HTERT RPE-1 (cell line): ENCODE data around the gene C1QBP.
"Not testable (repeated sequence)": the region's sequence is repeated elsewhere in the genome, so short reads cannot be mapped to it uniquely, and the experiment has no call there.

Experiments used
- in situ Hi-C: fragments of 300-500 bp; cut with MboI; formaldehyde crosslinking; loops from 4 replicates; pipeline ENCODE4 v1.14.3; 2020; ENCODE audit warnings: low sequenced_read_pairs

Gene C1QBP, protein sequence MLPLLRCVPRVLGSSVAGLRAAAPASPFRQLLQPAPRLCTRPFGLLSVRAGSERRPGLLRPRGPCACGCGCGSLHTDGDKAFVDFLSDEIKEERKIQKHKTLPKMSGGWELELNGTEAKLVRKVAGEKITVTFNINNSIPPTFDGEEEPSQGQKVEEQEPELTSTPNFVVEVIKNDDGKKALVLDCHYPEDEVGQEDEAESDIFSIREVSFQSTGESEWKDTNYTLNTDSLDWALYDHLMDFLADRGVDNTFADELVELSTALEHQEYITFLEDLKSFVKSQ

DNA sequence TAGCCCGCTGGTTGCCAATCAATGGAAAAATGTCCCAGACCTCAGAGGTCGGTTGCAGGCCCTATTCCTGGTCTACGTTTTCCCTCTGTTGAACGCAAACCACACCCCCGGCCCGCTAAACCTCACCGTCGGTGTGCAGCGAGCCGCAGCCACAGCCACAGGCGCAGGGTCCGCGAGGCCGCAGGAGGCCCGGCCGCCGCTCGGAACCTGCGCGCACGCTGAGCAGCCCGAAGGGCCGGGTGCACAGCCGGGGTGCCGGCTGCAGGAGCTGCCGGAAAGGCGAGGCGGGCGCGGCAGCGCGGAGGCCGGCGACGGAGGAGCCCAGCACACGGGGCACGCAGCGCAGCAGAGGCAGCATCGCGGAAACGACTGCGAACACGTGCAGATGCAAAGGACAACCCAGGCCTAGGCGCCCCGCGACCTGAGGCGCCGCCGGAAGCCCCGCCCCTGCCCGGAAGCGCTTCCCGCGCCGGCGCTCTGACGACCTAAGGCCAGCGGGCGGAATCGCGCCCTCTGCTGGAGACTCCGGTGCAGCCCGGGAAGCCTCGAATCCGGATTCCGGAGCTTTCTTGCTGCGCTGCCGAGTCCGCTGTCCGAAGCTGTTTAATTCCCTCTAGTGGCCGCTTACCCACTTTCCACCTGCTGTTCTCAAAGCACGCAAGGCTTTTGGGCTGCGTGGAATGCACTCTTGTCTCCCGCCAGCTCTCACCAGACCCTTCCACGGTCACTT is at the start of gene C1QBP:
Gene C1QBP (minus strand): TSS at position 440 of the 730 bp plus-strand sequence. CDS start 82 bp downstream, at position 358.
- in situ Hi-C loops = no loop called here

DNA sequence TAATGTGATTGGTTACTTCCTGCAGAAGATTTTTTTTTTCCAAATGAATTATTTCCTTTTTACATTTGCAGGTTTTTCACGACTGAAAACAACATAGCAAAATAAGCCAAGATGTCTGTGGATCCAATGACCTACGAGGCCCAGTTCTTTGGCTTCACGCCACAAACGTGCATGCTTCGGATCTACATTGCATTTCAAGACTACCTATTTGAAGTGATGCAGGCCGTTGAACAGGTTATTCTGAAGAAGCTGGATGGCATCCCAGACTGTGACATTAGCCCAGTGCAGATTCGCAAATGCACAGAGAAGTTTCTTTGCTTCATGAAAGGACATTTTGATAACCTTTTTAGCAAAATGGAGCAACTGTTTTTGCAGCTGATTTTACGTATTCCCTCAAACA is 49.8 kb upstream of the C1QBP start:
- in situ Hi-C loops = no loop called here

DNA sequence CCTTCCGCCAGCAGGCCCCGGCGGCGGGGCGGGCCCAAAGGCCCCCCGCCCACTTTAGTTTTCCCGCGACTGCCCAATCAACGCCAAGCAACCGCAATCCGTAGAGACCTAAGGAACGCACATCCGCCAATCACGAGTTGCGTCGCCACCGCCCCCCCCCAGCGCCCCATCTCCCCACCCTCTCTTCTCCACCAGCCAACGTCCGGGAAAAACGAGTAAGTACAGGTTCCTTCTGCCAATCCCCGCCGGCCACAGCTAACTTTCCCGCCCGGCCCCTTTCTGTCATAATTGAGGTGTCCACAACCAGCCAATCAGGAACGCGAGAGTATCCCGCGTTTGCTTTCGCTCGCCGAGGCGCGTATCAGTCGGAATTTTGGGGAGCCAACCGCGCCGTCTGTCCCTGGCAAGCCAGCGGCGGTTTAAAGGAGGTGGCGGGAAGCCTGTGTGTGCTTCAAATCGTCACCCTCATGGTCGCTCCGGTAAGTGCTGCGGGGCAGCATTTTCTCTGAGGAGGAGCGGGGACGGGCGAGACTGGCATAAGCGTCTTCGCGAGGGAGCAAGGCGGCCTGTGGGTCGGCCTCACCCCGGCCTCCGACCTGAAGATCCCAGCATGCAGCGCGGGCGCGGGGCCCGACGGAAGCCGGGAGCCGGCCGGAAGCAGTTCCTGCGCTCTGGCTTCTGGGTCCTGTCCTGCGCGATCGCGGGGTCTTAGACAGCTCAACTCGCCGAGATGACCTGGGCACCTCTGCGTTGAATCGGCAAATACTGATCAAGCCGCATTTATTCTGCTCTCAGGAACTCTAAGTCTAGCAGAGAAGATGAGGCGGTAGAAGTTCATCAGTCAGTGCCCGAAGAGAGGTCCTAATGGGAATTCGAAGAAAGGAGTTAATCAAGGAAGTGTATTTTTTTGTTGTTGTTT is 47.5 kb upstream of the C1QBP start, which contains the start of gene MIS12:
Gene MIS12 (plus strand): TSS at position 361 of the 919 bp plus-strand sequence. CDS start 2,297 bp downstream, outside the sequence.
- in situ Hi-C loops = no loop called here

DNA sequence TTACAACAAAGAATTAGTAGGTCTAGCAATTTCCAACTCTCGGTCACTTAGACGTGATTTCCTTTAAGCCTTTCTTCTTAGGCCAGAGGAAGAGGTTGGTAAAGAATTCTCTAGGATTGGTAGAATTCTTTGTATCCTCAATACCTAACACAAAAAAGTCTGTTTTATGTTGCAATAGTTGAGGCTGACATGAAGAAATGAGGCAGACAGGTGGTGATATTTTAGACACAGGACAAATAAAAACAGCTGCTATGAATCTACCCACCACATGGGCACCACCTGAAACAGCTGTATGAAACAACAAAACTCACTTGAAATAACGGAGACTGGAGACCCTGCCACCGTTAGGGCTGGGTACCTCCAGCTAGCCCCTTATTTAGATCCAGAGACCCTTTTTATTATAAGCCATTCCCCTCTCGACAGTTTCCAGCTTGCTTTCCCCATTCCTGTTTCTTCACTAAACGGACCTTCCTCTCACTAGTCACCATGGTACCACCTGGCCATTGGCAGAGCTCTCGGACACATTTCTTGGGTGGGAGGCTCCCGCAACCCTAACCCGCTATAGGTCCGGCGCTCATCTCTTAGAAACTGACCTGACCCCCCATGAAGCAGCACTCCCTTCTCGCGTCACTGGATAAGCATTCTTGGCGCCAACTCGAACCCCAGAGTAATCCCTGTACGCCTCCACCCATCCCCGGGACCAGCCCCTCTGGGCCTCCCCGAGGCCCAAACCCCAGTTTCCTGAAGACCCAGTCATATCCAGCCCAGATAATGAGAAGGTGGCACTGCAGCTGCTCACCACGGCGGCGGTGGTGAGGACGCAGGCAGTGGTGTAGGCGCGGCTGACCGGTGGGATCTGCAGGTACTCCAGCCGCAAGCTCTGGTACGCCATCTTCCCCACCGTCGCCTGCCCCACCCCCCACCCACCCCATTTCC is 46.6 kb upstream of the C1QBP start, which contains the start of gene DERL2:
Gene DERL2 (minus strand): TSS at position 909 of the 936 bp plus-strand sequence. CDS start 17 bp downstream, at position 892.
- in situ Hi-C loops = no loop called here

DNA sequence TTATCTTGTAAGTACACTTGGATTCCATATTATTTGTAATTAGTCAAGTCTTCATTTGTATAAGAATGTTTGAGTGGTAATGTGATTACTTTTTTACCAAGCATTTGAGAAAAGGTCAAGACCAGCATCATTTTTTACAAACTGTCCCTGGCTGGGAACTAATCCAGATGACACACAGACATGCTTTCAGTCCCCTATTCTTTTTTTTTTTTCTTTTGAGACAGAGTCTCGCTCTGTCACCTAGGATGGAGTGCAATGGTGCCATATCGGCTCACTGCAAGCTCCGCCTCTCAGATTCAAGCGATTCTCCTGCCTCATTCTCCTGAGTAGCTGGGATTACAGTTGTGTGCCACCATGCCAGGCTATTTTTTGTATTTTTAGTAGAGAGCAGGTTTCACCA is 42.5 kb upstream of the C1QBP start:
- in situ Hi-C loops = no loop called here

DNA sequence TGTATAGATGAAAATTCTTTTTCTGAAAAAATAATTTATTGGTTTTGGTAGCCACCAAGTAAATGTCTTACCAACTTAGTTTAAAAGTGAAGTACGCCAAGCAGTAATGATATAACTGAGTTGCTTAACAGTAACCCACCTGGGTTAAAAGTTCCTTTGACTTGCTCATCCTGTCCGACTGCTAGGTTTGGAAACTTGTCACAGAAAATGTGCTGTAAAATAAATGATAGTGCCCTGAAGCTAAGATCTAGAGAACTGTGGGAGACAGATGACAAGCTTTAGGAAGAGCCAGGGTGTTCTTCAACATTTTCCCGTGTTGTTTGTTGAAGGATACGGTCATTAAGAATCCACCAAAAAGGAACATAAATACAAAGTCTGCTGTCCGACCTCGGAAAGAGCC is 42.0 kb upstream of the C1QBP start:
- in situ Hi-C loops = no loop called here

DNA sequence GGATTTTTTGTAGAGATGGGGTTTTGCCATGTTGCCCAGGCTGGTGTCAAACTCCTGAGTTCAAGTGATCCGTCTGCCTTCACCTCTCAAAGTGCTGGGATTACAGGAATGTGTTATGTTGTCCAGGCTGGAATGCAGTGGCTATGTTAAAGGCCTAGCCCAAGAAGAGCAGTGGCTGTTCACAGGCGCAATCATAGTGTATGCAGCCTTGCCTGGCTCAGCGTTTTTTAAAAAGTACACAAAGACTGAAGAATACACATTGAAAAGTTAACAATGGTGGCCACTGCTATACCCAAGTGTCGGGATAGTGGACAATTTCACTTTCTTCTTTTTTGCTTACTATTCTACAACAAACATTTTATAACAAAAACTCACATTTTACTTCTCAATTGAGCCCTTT is 40.0 kb upstream of the C1QBP start:
- in situ Hi-C loops = no loop called here

DNA sequence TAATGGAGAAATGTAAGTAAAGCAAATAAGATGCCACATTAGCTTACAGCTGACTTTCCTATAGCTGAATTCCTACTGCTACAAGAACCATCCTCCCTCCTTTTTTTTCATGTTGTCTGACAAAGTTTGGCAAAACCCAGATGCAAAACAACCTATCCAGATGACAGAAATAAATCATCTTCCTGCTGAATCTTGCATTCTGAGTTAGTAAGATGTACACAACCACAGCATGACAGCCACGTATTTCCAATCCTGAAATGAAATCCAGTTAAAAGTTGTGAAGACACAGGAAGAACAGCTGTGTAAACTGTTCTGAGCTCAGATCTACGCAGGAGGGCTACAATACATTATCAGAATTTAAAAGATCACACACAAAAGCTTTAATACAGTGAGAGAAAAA is 35.0 kb upstream of the C1QBP start:
- in situ Hi-C loops = no loop called here

DNA sequence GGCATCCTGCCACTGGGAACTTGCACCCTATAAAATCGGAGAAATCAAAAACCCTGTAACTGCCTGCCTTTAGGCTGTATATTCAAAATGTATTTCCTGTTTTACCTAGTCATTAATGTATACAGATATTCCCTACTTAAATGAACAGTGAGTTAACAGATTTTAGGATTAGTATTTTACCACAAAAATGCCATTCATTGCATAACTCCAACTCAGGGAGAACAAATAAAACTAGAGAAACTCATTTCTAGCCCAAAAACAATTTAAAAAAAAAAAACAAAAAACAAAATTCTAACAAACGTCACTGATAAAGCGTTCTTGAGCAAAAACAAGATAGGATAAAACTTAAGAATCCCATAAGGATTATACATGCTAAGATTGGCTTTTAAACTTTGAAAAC is 33.6 kb upstream of the C1QBP start:
- in situ Hi-C loops = no loop called here

DNA sequence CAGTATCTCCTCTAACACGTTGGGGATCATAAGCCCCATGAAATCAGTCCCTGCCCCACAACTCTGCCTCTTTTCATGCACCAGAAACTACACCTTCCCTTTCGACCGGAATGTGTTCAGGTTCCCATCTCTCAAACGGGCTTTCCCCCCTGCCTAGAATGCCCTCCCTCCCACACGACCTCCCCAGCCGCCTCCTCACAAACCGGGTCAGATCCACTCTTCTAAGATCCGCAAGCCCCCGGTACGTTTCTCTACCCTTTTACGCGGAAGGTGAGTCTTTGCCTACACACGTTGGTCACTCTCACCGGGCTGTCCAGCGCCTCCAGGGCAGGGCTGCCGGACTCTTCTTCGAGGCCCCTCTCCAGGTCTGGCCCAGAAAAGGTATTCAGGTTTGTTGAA is 29.1 kb upstream of the C1QBP start:
- in situ Hi-C loops = no loop called here

DNA sequence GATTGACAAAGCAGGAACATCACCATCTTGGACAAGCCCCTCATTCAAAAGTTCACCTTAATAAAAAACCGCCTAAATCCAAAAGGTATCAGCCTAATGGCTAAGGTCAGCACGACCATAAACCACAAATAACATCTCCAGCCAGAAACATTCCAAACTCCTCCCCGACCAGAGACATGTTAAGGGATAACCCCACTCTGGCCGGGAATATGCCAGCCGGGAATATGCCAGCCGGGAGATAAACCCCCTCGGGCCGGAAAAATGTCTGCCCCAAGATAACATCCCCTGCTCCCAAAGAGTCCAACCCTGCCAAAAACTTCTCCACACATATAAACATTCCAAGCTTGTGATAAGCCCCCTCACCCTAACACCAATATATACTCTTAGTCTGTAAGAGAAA is 28.5 kb upstream of the C1QBP start:
- in situ Hi-C loops = no loop called here

DNA sequence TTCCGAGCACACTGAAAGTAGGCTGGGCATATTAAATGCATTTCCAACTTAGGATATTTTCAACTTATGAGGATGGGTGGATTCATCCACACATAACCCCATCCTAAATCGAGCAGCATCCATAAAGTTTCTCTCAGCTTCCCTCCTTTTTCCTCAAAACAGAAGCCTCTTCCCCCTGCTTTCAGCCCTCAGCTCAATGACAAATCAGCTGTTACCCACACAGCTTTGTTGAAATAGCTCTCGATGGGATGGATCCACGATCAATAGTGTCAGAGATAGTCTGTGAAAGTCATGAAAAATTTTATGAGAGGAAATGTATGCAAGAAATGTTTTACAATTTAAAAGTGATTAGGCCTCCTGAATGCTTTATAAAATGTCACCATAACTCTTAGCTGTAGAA is 27.3 kb upstream of the C1QBP start:
- in situ Hi-C loops = no loop called here

DNA sequence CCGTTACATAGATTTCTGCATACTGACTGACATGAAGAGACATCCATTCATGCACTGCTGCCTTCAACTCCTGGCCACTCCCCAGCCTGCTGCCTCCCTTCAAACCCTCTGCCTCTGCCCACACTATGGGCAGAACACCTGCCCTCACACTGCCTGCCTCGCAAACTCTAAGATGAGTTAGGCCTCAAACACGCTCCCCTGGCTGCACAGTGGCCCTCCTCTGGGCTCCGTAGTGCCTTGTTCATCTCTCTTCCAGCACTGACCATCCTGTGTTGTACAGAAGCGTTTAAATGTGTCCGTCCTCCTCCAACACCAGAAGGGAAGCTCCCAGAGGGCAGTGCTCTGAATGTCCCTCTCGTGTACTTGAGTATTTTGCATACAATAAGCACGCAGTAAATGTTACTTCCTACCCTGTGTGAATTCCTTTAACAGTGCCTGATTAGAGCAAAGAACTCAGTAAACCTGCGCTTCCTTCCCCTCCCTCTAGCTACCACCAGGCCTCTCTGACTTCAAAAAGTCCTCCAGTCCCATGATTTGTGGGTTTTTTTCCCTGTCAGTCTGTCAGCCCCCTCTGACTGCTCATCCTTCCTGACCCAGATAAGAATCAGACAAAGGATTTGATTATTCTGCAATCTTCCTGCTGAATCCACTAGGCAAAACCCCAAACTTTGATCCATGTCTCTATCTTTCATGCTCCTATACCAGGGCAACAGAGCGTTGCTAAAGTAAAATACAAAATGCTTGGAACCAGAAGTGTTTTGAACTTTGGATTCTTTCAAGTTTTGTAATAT is 26.0 kb upstream of the C1QBP start:
- in situ Hi-C loops = no loop called here

DNA sequence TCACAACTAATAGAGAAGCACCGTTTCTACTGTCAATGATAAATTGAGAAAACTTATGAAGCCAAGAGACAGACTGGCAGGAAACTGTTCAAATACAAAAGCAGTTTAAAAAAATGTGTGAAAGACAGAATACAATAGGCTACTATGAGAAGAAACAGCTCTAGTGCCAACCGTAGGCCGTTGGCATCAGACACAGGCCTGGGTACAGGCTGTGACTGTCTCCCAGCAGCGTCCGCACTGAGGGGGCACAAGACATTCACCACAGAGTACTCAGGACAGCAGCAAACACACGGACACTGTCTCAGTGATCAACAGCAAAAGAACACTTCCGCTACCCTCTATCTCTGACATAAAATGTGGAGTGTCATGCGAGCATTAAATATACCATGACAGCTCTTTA is 7.8 kb upstream of the C1QBP start:
- in situ Hi-C loops = no loop called here

DNA sequence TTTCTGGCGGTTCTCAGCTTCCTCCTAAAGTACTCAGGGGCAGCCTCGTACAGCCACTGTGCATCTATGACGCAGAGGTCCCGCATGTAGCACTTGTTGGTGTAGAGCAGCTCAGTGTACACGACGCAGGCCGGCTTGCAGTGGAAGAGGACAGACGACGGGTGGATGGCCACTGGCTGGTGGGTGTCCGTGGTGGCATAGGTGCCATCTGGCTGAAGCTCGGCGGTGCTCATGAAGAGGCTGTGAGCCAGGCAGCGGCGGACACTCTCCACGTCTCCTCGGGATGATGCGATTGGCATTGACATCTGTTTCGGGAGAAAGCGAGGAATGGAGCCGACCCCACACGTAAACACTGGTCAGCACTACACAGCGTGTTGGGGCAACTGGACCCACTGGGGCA is 5.3 kb upstream of the C1QBP start:
- in situ Hi-C loops = no loop called here

DNA sequence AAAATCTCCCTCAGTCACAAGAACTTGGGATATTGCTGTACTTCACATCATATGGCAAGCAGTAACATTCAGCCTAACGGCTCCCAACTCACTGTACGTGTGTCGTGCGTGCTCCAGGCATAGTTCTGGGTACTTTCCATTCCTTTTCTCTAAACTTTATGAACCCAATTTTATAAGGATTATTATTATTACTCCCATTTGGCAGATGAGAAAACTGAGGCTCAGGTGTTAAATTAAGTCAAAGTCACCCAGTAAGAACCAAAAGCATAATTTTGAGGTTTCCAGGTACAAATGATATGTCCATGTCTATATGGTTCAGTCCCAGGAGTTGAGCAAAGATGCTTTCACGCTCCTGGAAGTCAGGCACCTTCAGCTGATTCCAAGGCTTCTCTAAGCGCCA is 4.8 kb upstream of the C1QBP start:
- in situ Hi-C loops = no loop called here

DNA sequence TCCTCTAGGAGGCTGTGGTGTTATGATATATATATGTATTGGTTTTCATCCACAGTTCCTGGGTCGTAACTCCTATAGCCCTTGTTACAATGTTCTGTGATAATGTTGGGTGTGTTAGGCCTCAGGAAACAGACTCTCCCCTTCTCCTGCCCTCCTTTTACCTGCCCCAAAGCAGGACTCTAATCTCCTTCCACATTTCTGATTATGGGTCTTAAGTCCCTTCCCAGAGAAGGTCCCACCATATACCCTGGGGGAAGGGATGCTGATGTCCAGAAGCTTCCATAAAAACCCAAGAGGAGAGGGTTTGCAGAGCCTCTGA is 450 bp upstream of the C1QBP start:
- in situ Hi-C loops = no loop called here

DNA sequence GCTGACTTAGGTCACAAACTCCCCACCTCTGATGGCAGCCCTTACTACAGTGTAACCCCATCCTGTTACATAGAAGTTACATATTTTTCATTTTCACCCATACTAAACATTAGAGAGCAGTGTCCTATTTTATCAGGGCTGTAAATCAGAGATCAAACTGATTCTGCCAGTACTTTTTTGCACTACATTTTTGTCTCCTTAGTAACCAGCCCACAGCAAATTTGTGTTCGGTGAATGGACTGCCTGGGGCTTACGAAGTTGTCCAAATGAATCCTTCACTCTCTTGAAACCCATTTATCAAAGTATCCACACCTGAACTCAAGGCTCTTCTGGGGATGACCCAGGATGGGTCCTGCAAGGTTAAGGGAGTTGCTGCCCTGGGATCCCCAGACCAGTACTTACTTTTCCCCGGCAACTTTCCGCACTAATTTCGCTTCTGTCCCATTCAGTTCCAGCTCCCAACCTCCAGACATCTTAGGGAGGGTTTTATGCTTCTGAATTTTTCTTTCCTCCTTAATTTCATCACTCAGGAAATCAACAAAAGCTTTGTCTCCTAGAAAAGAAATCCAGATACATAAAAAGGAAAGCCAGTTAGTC is 1.1 kb downstream of the C1QBP start:
- in situ Hi-C loops = no loop called here

DNA sequence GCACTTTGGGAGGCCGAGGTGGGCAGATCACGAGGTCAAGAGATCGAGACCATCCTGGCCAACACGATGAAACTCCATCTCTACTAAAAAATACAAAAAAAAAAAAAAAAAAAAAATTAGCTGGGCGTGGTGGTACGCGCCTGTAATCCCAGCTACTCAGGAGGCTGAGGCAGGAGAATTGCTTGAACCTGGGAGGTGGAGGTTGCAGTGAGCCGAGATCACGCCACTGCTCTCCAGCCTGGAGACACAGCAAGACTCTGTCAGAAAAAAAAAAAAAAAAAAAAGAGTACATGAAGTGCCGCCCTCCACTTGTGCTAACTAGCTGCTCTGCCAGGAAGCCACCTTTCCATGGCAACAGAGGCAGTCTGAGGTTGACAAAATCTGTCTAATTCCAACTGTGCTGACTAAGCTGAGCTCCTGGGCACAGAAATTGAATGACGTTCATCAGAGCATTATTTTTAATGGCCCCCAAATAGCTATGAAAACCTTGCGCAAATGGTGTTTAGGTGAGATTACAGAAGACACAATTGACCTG is 3.1 kb downstream of the C1QBP start:
- in situ Hi-C loops = not testable (repeated sequence)
